B cell (primary cell): Measurements from ENCODE around the gene HADHB. TPM values are rescaled to one million over a fixed set of nuclear protein-coding genes. Genes with fewer than 3 reads are reported as not detected.

Source experiments
- ATAC-seq: fragments of 200-7000 bp; cut with Tn5 transposase; one replicate; pipeline ENCODE4 v1.10.0; 2021; ENCODE audit warnings: low read depth, mild to moderate bottlenecking, moderate number of reproducible peaks, moderate library complexity
- CTCF ChIA-PET: fragments of 350-600 bp; sonication (Branson Sonifier 250); formaldehyde crosslinking; loops from one replicate; lab custom pipeline; 2021; ENCODE audit warnings: antibody characterized with exemption, inconsistent platforms; lab: Charles Lee
- POLR2A ChIA-PET: fragments of 350-600 bp; sonication (Branson Sonifier 250); formaldehyde crosslinking; loops from one replicate; lab custom pipeline; 2021; ENCODE audit warnings: antibody characterized with exemption; lab: Charles Lee
- DNase-seq: peaks from one replicate; pipeline ENCODE4 v3.0.0; 2013
- H2AFZ ChIP-seq: 2 replicates; pipeline ENCODE4 v1.6.1; 2012; ENCODE audit warnings: mild to moderate bottlenecking, low read depth, low read length; ENCODE audit not compliant: insufficient read depth, poor library complexity, severe bottlenecking
- H3K27ac ChIP-seq, 2 donors: 1 replicate in 1 of 2; 2 replicates in 1 of 2; pipeline ENCODE4 v1.5.1; 2012 to 2013; ENCODE audit warnings: low read length in 2 of 2, mild to moderate bottlenecking in 2 of 2, moderate library complexity in 1 of 2
- H3K27me3 ChIP-seq, 4 experiments: fragments of 200-600 bp in 1 of 4; sonication (generic) in 1 of 4; replicated peaks in 1 of 4; 1 replicate in 2 of 4; 2 replicates in 2 of 4; pipeline versions ENCODE4 v1.6.1 to v1.7.0; 2013 to 2016; ENCODE audit warnings: low read length in 3 of 4, mild to moderate bottlenecking in 2 of 4, mixed read lengths in 1 of 4, moderate library complexity in 1 of 4; ENCODE audit not compliant: insufficient read depth in 4 of 4, control insufficient read depth in 3 of 4; ENCODE audit errors: control extremely low read depth in 1 of 4
- H3K36me3 ChIP-seq, 2 experiments: replicated peaks in 1 of 2; 1 replicate in 1 of 2; 2 replicates in 1 of 2; pipeline versions ENCODE4 v1.6.1 to v1.7.1; 2013; ENCODE audit warnings: low read length in 1 of 2; ENCODE audit not compliant: insufficient read depth in 2 of 2, control insufficient read depth in 1 of 2; ENCODE audit errors: control extremely low read depth in 1 of 2, extremely low read depth in 1 of 2
- H3K4me1 ChIP-seq, 2 donors: fragments of 200-600 bp in 1 of 2; sonication (generic) in 1 of 2; 1 replicate in 1 of 2; 2 replicates in 1 of 2; pipeline versions ENCODE4 v1.5.1 to v1.6.1; 2013 to 2017; ENCODE audit warnings: low read length in 2 of 2; ENCODE audit not compliant: control insufficient read depth in 2 of 2, insufficient read depth in 2 of 2
- H3K4me2 ChIP-seq: replicated peaks from 2 replicates; pipeline ENCODE3; 2012; ENCODE audit warnings: mild to moderate bottlenecking, low read depth, low read length; ENCODE audit not compliant: poor library complexity, severe bottlenecking
- H3K4me3 ChIP-seq, 5 experiments: fragments of 200-600 bp in 1 of 5; sonication (generic) in 1 of 5; 1 replicate in 3 of 5; 2 replicates in 2 of 5; pipeline versions ENCODE4 v1.5.1 to v1.7.0; 2011 to 2016; ENCODE audit warnings: low read length in 4 of 5, mild to moderate bottlenecking in 4 of 5, low read depth in 2 of 5, control low read depth in 1 of 5, moderate library complexity in 1 of 5; ENCODE audit not compliant: insufficient read depth in 1 of 5; ENCODE audit errors: control extremely low read depth in 1 of 5, extremely low read depth in 1 of 5
- H3K79me2 ChIP-seq: fragments of 200-600 bp; sonication (generic); one replicate; pipeline ENCODE4 v1.6.0; 2016; ENCODE audit warnings: low read length; ENCODE audit not compliant: control insufficient read depth, insufficient read depth
- H3K9ac ChIP-seq: fragments of 200-600 bp; sonication (generic); 2 replicates; pipeline ENCODE4 v1.6.1; 2017; ENCODE audit warnings: mild to moderate bottlenecking, low read length, moderate library complexity
- H3K9me3 ChIP-seq, 3 donors: one replicate each; pipeline versions ENCODE4 v1.6.1 to v1.7.1; 2013; ENCODE audit warnings: low read length in 2 of 3; ENCODE audit not compliant: control insufficient read depth in 2 of 3, insufficient read depth in 1 of 3; ENCODE audit errors: control extremely low read depth in 1 of 3
- H4K20me1 ChIP-seq: 2 replicates; pipeline ENCODE4 v1.6.0; 2012; ENCODE audit warnings: mild to moderate bottlenecking, low read length; ENCODE audit not compliant: insufficient read depth, control insufficient read depth, poor library complexity, severe bottlenecking
- H3K27ac Mint-ChIP-seq: one replicate; pipeline ENCODE4 v1.8.0; 2021; ENCODE audit warnings: mixed read lengths
- H3K27me3 Mint-ChIP-seq: one replicate; pipeline ENCODE4 v1.8.0; 2021; ENCODE audit warnings: mixed read lengths
- H3K4me1 Mint-ChIP-seq: one replicate; pipeline ENCODE4 v1.8.0; 2021; ENCODE audit warnings: mixed read lengths
- H3K4me3 Mint-ChIP-seq: one replicate; pipeline ENCODE4 v1.8.0; 2021; ENCODE audit warnings: mixed read lengths
- H3K9me3 Mint-ChIP-seq: one replicate; pipeline ENCODE4 v1.8.0; 2022; ENCODE audit warnings: mixed read lengths; ENCODE audit not compliant: insufficient read depth
- CTCF ChIP-seq: fragments of 200-600 bp; IDR thresholded peaks from one replicate; pipeline ENCODE4 v1.8.0; 2022; ENCODE audit warnings: antibody characterized with exemption, mild to moderate bottlenecking
- EZH2 ChIP-seq: IDR thresholded peaks from 2 replicates; pipeline ENCODE4 v1.6.1; 2012; ENCODE audit warnings: borderline replicate concordance, low read depth, mild to moderate bottlenecking, moderate library complexity, low read length; ENCODE audit not compliant: insufficient read depth, poor library complexity, severe bottlenecking
- WGBS: methylation state at CpG from one replicate; pipeline ENCODE4 v1.1.5; 2013; ENCODE audit warnings: missing lambda C conversion rate; ENCODE audit not compliant: insufficient coverage; 5-methylcytosine and 5-hydroxymethylcytosine counted together
- intact Hi-C: fragments of 100-400 bp; cut with micrococcal nuclease; formaldehyde crosslinking; loops from one replicate; pipeline ENCODE4 v1.10.0; 2022
- polyA plus RNA-seq: library from polyadenylated mRNA; depleted of rRNA; stranded (reverse); fragments of >200 nt; gene quantifications from 2 replicates; pipeline ENCODE4 v1.2.3, GENCODE V29; 2012
- total RNA-seq, 2 donors: library from RNA; stranded (reverse); fragments of 120-200 nt in 1 of 2; gene quantifications; 1 replicate in 1 of 2; 2 replicates in 1 of 2; pipeline versions ENCODE4 v1.2.3 to v1.2.4, GENCODE V29; 2013 to 2022

The HADHB gene
- total and polyA plus RNA-seq, 2 donors (not counting 1 experiment from before 2014, with no cell fraction given), result 40.6 to 64.2 TPM

GRCh38 chr2:26202981-26203490 lies 41.7 kb upstream of the HADHB start:
- DNase-seq (no peak), ATAC-seq (no peak)
- H3K36me3 ChIP-seq, result peaks cover 21 to 67% of the 10 kb centered on the region in 2 experiments
- H3K9me3 ChIP-seq, result peaks cover under 1 to 12% (median 5%) of the 10 kb centered on the region in 3 donors
- H4K20me1 ChIP-seq, result no peaks in the 10 kb centered on the region
- Mint-ChIP-seq H3K4me3 (no peak overlapping the region), H3K4me1 (peaks cover under 1% of the 10 kb centered on the region), H3K9me3 (peaks cover under 1% of the 10 kb centered on the region), H3K27ac (no peak overlapping the region), H3K27me3 (no peaks in the 10 kb centered on the region)
- H2AFZ ChIP-seq, result no peak overlapping the region
- no peaks in the 10 kb centered on the region for H3K4me1 ChIP-seq
- H3K4me2 ChIP-seq, result no peak overlapping the region
- H3K4me3 ChIP-seq, result no peak overlapping the region
- H3K27me3 ChIP-seq, result no peaks in the 10 kb centered on the region
- WGBS, result 100% methylated on average over 1 of the region's 1 CpG
- intact Hi-C loops, result no loop called here
- H3K79me2 ChIP-seq, result no peaks in the 10 kb centered on the region
- ChIA-PET CTCF (no interaction called here), POLR2A (no interaction called here)
- TF ChIP-seq EZH2 (no peak), CTCF (no peak)
- H3K27ac ChIP-seq, result no peak overlapping the region
- no peak overlapping the region for H3K9ac ChIP-seq

GRCh38 chr2:26203906-26204305 lies 40.8 kb upstream of the HADHB start:
- Mint-ChIP-seq H3K27me3 (no peaks in the 10 kb centered on the region), H3K4me3 (no peak overlapping the region), H3K27ac (no peak overlapping the region), H3K4me1 (no peaks in the 10 kb centered on the region), H3K9me3 (no peaks in the 10 kb centered on the region)
- Histone ChIP-seq H3K27me3 (no peaks in the 10 kb centered on the region), H3K4me3 (no peak overlapping the region), H3K36me3 (peaks cover 23 to 68% of the 10 kb centered on the region in 2 experiments), H3K9ac (no peak overlapping the region), H3K4me1 (no peaks in the 10 kb centered on the region), H3K9me3 (peaks cover 0 to 3% (median 0%) of the 10 kb centered on the region in 3 donors), H3K27ac (no peak overlapping the region), H4K20me1 (no peaks in the 10 kb centered on the region), H3K4me2 (no peak overlapping the region), H3K79me2 (no peaks in the 10 kb centered on the region), H2AFZ (no peak overlapping the region)
- 97% methylated on average over 5 of the region's 7 CpGs for WGBS
- intact Hi-C loops, result no loop called here
- TF ChIP-seq EZH2 (no peak), CTCF (no peak)
- CTCF ChIA-PET, result no interaction called here
- ATAC-seq, result no peak
- POLR2A ChIA-PET, result no interaction called here
- no peak for DNase-seq
